ENCODE data around the gene ARHGEF33.

The ARHGEF33 gene

GRCh38 chr2:38889575-38889974 lies at the start of gene ARHGEF33:
Gene ARHGEF33, plus strand, starts transcription at chr2:38889875. Its CDS starts 29,573 bp downstream, at chr2:38919448.
- no peak for DNase-seq

- no peak for DNase-seq
Observed at GRCh38 chr2:38850045-38850444, 39.6 kb upstream of the ARHGEF33 start.

GRCh38 chr2:38856165-38856564 lies 33.5 kb upstream of the ARHGEF33 start:
- DNase-seq: no peak

GRCh38 chr2:38862476-38862875 lies 27.2 kb upstream of the ARHGEF33 start:
- no peak for DNase-seq

GRCh38 chr2:38863061-38863695 lies 26.5 kb upstream of the ARHGEF33 start:
- no peak for DNase-seq

- DNase-seq: no peak
Observed at GRCh38 chr2:38866773-38867443, 22.8 kb upstream of the ARHGEF33 start.

- DNase-seq: no peak
Observed at GRCh38 chr2:38871432-38871831, 18.2 kb upstream of the ARHGEF33 start.

GRCh38 chr2:38873763-38874162 lies 15.9 kb upstream of the ARHGEF33 start:
- no peak for DNase-seq

GRCh38 chr2:38875227-38875575 lies 14.5 kb upstream of the ARHGEF33 start:
- peak in 1 of 58 donors; percentile 38 for DNase-seq

GRCh38 chr2:38875576-38876367 lies 13.9 kb upstream of the ARHGEF33 start, which contains the start of the genes DHX57 and MORN2:
Gene DHX57, minus strand, starts transcription at chr2:38875934. Its CDS starts 7,529 bp downstream, at chr2:38868405.
Gene MORN2, plus strand, starts transcription at chr2:38875976.
- peak; percentile 38 to 91 (median 77) for DNase-seq

GRCh38 chr2:38876407-38876806 lies 13.3 kb upstream of the ARHGEF33 start:
- no peak for DNase-seq

GRCh38 chr2:38886063-38886462 lies 3.6 kb upstream of the ARHGEF33 start:
- DNase-seq: no peak

GRCh38 chr2:38887347-38887746 lies 2.3 kb upstream of the ARHGEF33 start:
- no peak for DNase-seq

GRCh38 chr2:38887902-38888554 lies 1.6 kb upstream of the ARHGEF33 start:
- DNase-seq: no peak

- DNase-seq: no peak
Observed at GRCh38 chr2:38889045-38889444, 630 bp upstream of the ARHGEF33 start.

- no peak for DNase-seq
Observed at GRCh38 chr2:38892819-38893218, 3.1 kb downstream of the ARHGEF33 start.

- DNase-seq: no peak
Observed at GRCh38 chr2:38898256-38898655, 8.6 kb downstream of the ARHGEF33 start.

GRCh38 chr2:38900726-38901125 lies 11.1 kb downstream of the ARHGEF33 start:
- no peak for DNase-seq

GRCh38 chr2:38905251-38905650 lies 15.6 kb downstream of the ARHGEF33 start:
- no peak for DNase-seq

GRCh38 chr2:38907242-38907641 lies 17.6 kb downstream of the ARHGEF33 start:
- no peak for DNase-seq

- DNase-seq: no peak
Observed at GRCh38 chr2:38907743-38908562, 18.3 kb downstream of the ARHGEF33 start.

All from anterior cingulate cortex (tissue), 58 donors.